Stimulated activated CD8-positive, alpha-beta memory T cell treated with anti-CD3 and anti-CD28 coated beads, Interleukin-12 subunit alpha, Interleukin-12 subunit beta, amount 100 ng/mL, for 4 hours (primary cell): Measurements from ENCODE around the gene DNAI2.

Source experiments
- DNase-seq: peaks from one replicate; pipeline ENCODE4 v3.0.0-alpha.2; 2020; ENCODE audit warnings: low read depth

Gene DNAI2

DNA sequence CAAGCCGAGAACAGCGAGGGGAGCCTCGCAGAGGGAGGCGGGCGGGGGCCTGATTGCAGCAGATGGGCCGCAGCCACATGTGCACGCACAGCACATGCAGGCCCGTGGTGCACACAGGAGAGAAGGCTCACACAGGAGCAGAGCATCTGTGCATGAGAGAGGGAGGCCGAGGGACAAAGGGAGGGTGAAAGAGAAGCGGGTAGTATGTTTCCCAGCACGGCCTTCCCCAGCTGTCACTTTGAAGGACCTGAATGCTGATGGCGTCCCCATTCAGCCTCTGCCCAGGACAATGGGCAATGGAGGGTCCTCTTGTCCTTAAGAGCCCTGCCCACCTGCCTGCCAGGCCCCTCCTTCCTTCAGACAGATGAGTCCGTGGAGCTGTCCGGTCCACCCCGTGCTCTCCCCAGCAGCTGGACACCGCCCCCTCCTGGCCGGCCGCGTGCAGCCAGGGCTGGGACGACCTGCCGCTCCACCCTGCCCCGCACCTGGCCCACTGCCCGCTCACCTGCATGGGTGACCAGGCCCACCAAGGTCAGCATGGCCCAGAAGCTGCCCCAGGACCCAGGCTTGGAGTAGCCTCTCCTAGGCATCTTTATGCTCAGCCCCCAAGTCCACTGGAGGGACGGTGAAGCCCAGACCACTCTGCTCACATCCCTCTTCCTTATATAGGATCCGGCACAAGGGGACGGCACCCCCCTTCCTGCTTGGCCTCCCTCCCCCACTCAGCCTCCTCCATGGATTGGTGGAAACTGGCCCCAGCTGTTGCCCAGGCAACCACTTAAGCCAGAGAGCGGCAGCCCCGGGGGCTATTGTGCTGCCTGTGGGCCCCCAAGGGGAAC lies 87.4 kb downstream of the DNAI2 start, which contains the start of gene BTBD17:
TSS of gene BTBD17 (minus strand) at position 639 of the 839 bp plus-strand sequence. CDS start at position 590, 49 bp downstream.
- no peak for DNase-seq

DNA sequence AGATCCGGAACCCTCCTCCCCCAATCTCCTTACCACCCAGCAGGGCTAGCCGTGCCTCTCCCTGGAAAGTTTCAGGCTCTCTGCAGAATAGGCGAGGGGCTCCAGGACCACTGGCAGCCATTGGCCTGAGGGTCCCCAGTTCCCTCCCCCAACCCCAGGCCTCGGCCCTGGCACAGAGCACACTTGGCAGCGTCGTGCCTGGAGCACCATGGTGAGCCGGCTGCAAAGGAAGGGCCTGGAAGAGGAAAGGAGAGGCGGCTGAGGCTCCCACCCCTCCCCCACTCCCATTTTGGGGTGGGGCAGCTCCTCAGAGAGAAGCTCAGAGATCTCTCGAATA lies 88.0 kb downstream of the DNAI2 start:
- no peak for DNase-seq

DNA sequence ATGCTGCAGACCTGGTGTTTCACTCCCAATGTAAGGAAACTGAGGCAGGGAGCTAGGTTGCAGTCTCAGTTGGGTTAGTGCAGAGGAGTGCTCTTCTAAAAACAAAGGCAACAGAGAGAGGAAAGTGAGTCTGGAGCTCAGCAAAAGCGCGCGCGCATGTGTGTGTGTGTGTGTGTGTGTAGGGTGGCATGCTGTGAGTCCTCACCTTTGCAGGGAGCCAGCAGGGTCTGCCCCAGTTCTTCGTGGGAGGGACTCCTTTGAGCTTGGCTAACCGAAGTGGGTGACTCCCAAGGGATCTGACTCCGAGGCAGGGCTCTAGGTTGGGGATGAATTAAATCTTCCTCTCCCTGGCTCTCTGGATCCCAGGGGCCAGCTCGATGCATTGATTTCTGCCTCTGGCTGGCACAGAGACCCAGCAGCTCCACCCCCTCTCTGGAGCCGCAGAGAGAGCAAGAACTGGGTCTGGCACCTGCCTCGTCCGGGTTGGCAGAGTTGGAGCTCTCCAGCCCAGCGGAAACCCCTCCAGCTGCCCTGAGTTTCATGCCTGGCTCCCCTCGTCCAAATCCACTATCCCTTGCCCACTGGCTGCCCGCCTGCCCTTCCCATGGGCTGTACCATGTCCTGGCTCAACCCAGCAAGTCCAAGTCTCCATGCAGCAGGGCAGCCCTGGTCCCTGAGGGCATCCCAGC lies 88.9 kb downstream of the DNAI2 start:
- no peak for DNase-seq
